ENCODE results near the gene IRS1.

Gene IRS1

DNA sequence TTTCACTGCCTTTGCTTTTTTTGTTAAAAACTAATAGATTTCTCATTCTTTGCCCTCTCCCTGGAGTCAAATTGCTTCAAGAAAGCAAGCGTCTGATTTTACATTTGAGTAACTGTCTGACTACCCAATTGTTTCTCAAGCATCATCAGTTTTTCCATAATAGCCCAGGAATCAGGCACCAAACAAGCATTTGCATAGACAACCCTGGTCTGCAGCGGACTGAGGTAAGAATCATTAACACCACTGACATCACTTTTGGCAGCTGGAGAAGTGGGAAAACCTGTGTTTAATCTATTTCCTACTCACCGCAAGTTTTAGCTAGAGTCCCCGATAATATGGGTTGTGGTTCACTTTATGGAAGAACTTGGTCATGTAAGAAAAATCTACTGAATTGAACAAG lies 55.7 kb downstream of the IRS1 start:
- CTCF ChIA-PET, result no interaction called here
- no peak for DNase-seq (ENCODE audit: low read depth, low spot score)
- POLR2A ChIA-PET, result no interaction called here
- H3K4me3 ChIP-seq (ENCODE audit: low read depth, low read length), result no peak overlapping the region
- TF ChIP-seq, protein P1, sequence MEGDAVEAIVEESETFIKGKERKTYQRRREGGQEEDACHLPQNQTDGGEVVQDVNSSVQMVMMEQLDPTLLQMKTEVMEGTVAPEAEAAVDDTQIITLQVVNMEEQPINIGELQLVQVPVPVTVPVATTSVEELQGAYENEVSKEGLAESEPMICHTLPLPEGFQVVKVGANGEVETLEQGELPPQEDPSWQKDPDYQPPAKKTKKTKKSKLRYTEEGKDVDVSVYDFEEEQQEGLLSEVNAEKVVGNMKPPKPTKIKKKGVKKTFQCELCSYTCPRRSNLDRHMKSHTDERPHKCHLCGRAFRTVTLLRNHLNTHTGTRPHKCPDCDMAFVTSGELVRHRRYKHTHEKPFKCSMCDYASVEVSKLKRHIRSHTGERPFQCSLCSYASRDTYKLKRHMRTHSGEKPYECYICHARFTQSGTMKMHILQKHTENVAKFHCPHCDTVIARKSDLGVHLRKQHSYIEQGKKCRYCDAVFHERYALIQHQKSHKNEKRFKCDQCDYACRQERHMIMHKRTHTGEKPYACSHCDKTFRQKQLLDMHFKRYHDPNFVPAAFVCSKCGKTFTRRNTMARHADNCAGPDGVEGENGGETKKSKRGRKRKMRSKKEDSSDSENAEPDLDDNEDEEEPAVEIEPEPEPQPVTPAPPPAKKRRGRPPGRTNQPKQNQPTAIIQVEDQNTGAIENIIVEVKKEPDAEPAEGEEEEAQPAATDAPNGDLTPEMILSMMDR (IDR thresholded peaks at IDR 0.05; ENCODE audit: insufficient read depth, low read length, missing control alignments), result no peak

DNA sequence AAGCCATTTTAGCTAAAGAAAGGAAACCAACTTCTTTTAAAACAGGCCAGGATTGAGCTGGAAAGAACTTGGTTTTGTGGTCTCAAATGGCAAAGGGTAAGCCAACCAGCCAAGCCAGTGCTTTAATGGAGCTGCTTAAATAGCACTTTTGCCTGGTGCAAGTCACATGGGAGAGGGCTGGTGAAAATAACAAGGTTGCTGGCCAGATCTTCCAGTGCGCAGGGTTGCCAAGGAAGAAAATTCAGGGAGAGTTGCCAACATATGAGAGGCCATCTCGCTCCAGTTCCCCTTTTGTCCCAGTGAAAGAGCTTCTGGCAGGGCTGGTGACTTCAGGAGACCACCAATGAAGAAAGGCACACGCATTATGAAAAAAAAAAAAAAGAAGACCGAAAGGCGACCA lies 57.3 kb downstream of the IRS1 start:
- no peak overlapping the region for H3K4me3 ChIP-seq (ENCODE audit: low read depth, low read length)
- ChIA-PET POLR2A (no interaction called here), CTCF (interaction anchor here (0.9 to 1.4 kb wide), 3 partner anchors 10 to 19 kb away, joined by 3 to 6 read pairs (median 3); no protein-coding TSS in a partner anchor)
- TF ChIP-seq, protein P1 (IDR thresholded peaks at IDR 0.05; ENCODE audit: insufficient read depth, low read length, missing control alignments), result no peak
- DNase-seq (ENCODE audit: low read depth, low spot score), result no peak

DNA sequence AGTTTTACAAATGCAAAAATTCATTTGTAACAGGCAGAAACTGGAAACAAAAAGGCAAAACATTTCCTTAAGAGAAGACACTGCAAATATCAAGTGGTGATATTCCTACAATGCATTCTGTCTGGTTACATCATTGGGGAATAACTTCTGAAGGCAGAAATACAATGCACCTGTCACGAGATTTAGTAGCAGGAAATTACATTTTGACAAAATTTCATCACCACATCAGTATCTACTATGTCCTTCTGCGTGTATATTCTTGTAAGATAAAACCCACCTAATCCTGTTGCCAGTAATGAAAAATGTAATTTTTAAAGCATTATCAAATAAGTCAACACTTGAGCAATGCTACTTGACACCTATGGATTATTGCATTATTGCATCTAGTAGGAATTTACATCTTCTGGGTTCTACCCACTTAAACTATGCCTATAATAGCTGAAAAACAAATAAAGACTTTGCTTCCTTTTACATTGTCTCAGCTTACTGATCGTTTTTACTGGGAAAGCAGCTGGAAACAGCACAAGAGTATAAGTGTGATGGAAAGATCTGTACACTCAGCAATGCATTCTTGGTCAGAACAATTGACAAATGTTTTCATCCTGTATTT lies 59.5 kb downstream of the IRS1 start:
- ChIA-PET CTCF (no interaction called here), POLR2A (no interaction called here)
- no peak for DNase-seq (ENCODE audit: low read depth, low spot score)
- TF ChIP-seq, protein P1 (IDR thresholded peaks at IDR 0.05; ENCODE audit: insufficient read depth, low read length, missing control alignments), result no peak
- no peak overlapping the region for H3K4me3 ChIP-seq (ENCODE audit: low read depth, low read length)

DNA sequence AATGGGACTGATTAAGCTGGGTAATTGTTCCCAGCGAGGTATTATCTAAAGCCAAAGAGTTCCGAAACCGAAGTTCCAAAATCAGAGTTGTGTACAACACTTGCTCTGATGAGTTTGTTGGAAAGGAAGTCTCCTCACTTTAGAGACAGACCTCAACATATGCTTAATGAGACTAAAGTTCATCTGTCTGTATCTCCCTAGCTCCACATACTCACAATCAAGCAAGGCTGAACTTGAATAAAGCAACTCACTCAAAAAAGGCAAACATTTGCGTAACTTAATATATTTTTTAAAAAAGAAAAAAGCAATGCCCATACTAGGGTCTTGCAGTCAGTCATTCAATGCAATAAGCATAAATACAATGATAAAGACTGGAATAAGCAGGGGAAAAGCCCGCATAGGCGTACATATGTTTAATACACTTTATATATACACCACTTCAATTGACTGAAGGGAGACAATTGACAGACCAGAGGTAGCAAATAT lies 60.0 kb downstream of the IRS1 start:
- POLR2A ChIA-PET, result no interaction called here
- CTCF ChIA-PET, result no interaction called here
- no peak for DNase-seq (ENCODE audit: low read depth, low spot score)
- TF ChIP-seq, protein P1 (IDR thresholded peaks at IDR 0.05; ENCODE audit: insufficient read depth, low read length, missing control alignments), result no peak
- no peak overlapping the region for H3K4me3 ChIP-seq (ENCODE audit: low read depth, low read length)

DNA sequence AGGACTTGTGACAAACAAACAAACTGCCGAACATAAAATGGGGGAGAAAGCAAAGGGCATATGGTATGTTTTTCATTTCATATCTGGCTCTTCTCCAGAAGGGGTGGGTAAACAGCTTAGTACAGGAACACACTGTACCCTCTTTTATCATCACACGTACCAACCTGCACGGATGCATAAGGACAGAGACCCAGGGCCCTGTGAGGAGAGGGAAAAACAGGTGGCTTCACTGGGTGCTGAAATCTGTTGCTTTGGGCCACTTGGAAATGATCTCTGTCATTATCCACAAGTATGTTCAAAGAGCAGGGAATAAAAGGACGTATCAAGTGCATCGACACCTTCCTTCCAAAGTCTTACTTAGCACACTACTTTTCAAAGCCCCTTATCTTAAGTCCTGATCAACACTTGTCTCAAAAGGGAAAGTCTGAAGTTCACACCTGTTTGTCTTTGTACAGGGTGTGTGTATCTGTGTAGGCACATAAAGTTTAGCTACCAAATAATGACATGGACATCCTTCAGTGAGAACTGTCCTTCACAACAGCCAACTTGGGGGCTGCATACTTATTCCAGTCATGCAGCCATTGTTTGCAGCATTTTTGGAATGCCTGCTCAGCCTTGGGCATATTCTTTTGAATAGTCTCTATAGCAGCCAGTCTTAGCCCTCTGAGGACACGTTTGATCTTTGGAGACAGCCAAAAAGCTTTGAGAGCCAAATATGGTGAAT lies 60.6 kb downstream of the IRS1 start:
- no peak overlapping the region for H3K4me3 ChIP-seq (ENCODE audit: low read depth, low read length)
- TF ChIP-seq, protein P1 (IDR thresholded peaks at IDR 0.05; ENCODE audit: insufficient read depth, low read length, missing control alignments), result no peak
- DNase-seq (ENCODE audit: low read depth, low spot score), result no peak
- CTCF ChIA-PET, result no interaction called here
- POLR2A ChIA-PET, result no interaction called here

DNA sequence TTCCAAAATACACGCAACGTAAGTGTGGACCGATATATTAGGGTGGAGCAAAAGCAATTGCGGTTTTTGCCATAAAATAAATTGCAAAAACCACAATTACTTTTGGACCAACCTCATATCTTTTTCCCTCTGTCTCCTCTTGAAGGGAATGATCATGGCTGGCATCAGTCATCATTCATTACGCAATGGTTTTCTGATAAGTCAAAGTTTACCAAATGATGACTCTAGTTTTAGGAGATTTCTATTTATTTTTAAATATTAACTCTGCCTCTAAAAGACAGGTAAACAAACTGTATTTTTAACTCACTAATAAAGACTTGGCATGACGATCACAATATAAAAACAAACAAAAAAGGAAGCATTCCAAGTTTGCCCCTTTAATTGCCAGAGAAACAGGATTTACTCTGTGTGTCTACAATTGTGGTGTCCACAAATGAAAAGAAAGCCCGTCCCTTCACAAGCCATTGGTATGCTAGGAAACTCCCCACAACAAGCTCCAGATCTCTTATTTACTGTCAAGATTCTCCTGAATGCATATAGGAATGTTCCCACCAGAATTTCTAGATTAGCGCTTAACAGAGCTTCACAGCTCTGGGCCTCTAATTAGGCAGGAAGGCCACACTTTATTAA lies 61.3 kb downstream of the IRS1 start:
- TF ChIP-seq, protein P1 (IDR thresholded peaks at IDR 0.05; ENCODE audit: insufficient read depth, low read length, missing control alignments), result no peak
- DNase-seq (ENCODE audit: low read depth, low spot score), result no peak
- ChIA-PET CTCF (interaction anchor here (0.7 kb wide), 1 partner anchor 50 kb away, joined by 3 read pairs; no protein-coding TSS in a partner anchor), POLR2A (interaction anchor here (0.5 kb wide), 2 partner anchors 8 to 12 kb away, joined by 3 read pairs; no protein-coding TSS in a partner anchor)
- no peak overlapping the region for H3K4me3 ChIP-seq (ENCODE audit: low read depth, low read length)
